HG02588 (cell line): ENCODE results near the gene EXOSC9.

Experiments
- ATAC-seq: cut with Tn5 transposase; IDR thresholded peaks from one replicate; pipeline ENCODE4 v1.9.1; 2021; ENCODE audit warnings: mild to moderate bottlenecking, moderate library complexity; ENCODE audit not compliant: unreplicated experiment

EXOSC9 gene

DNA sequence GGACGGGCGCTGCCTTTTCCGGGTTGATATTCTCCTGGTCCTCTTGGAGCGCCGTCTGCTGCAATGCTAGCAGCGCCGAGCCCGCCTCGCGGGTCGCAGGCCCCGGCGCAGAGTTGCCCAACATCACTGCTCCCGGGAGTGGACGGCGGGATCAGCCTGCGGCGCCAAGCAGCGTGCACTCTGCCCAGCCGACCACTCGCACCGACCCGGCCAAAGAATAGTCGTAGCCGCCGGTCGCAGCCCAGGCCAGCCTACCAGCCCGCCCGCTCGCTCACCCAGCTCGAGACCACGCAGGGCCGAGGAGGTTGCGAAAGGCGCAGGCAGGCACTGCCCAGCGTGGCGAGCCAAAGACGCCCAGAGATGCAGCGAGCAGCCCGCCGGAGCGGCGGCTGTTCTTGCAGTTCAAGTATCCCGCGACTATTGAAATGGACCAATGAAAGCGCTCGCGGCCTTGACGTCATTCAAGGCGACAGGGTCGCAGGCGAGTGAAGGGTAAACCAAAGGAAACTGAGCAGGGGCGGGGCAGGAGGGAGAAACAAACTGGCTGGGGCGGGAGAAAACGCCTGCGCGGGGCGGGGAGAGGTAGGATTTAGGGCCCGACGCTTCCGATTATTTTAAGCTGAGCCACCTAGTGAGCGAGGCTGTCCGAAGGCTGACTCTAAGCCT, 22.5 kb downstream of the EXOSC9 start, which contains the start of gene CCNA2:
CCNA2 (minus strand) TSS at position 379 of the 666 bp plus-strand sequence; CDS start at position 124, 255 bp downstream.
- ATAC-seq, result peak; percentile 94

DNA sequence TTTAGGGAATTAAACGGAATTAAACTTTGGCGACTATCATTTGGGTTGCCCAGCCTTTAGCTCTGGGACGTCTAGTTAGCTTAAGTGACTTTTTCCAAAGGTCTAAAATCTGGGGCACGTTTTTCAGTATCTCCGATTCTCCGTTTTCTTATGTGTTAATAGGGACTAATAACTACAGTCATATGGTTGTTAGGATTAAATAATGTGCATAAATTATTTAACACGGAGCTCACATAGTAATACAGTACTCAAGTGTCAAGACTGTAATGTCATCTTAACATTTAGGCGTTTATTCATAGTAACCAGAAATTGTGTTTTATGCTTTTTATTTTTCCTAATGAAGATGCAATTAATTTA, 23.0 kb downstream of the EXOSC9 start:
- ATAC-seq, result no peak

DNA sequence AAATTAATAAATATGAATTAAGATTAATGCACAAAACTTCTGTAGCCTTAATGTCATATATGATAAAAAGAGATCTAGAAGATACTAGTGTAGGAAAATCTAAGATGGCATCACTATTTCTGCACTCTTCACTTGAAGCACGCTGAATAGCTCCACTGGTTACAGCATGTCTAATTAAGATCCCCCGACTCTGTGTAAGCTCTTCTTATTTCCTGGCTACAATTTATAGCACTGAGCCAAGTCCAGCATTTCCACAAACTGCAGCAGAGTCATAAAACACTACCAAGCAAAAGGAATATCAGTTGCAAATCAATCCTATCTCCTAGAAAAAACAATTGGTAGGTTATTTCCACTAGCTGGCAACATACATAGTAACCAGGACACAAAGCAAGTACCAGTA, 23.8 kb downstream of the EXOSC9 start:
- ATAC-seq, result no peak

DNA sequence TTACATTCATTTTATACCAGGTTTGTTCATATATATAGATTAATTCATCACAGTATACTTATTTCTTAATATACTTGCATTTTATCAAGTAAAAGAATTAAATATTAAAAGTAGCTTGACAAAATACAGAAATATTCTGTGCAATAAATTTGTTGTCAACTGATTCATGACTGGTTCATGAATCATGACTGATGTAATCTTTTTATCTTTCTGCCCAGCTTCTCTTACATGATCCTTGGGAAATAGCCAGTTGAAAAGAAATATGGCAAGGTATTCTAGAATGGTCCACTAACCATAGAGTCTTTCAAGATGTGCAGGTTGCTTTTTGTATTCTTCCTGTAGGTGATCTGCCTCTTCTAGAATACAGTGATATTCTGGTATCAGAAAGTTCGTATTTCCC, 26.7 kb downstream of the EXOSC9 start:
- no peak for ATAC-seq

DNA sequence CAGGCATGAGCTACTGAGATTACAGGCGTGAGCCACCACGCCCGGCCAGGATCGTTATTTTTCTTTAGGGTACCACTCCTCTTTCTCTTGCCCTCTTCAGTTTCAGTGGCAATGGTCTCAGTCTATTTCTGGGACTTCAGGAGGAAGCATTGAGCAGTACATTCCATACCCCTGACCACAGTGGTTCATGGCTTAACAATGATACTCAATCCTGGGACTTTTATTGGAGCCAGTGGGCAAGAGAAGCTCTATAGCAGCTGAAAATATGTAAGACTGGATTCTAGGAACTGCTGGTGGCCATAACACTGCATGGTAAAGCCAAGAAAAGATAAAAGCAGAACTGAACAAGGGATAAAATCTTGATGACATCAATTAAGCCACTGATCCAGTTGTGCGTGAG, 28.4 kb downstream of the EXOSC9 start:
- ATAC-seq, result no peak

DNA sequence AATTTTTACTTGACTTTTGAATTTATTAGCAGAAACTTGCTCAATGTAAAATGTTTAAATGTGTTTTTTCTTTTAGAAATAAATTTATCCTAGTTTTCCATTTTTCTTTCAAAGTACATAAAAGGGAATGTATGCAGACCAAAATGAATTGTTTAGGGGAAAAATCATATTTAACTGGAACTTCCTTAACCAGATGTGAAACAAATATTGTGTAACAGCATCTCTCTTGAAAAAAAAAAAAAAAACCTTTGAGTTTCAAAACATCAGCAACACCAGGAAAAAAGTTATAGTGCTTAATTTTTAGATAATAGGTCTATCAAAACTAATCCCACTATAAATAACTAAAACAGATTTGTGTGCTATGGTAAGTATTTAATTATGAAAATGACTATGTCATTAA, 37.0 kb downstream of the EXOSC9 start:
- ATAC-seq, result no peak

DNA sequence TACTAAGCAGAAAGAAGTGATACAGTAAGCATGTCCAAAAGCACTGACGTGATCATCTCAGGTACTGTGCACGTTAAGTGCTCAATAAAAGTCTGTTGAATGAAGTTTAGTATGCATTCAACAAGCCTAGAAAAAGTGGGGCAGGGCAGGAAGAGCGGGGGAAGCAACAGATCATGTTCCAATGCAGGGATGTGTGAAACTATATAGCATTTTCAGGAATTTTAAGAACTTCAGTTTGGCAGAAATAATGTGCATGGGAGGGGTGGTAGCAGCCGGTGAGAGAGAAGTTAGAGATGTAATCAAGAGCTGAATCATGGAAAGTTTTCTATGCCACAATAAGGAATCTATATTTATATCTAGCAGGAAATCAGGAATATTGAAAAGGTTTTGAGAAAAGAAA, 41.7 kb downstream of the EXOSC9 start:
- no peak for ATAC-seq

DNA sequence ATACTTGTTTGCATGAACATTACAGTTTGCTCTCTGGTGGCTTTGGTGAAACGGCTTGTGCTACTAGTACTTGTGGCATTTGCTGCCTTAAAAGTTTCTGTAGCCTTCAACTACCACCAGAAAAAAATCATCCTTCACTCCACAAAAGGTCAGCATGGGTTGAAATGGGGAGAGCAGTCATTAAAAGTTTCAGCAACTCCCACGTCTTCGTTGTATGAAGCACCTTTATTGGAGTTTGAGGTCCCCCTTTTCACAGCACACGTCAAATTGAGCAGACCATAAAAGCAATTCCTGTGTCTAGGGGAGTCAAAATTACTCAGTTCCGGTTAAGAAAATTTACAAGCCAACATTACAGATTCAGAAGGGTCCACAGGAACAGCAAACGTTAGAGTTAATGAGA, 45.5 kb downstream of the EXOSC9 start:
- ATAC-seq, result no peak

DNA sequence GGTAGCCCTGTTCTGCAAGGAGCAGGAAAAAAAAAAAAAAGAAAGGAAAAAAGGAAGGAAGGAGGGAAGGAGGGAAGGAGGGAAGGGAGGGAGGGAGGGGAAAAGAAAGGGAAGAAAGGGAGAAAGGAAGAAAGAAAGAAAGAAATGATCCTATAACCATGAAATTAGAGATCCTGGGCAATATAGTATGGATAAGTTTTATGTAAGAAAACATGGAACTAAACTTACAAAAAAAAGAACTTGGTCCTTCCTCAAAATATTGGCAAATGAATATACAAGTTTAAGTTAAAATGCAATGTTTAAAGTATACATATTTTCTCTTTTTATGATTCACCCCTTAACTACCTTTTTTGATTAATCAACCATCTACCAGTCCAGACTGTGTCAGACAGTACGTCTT, 50.2 kb downstream of the EXOSC9 start:
- ATAC-seq, result no peak

DNA sequence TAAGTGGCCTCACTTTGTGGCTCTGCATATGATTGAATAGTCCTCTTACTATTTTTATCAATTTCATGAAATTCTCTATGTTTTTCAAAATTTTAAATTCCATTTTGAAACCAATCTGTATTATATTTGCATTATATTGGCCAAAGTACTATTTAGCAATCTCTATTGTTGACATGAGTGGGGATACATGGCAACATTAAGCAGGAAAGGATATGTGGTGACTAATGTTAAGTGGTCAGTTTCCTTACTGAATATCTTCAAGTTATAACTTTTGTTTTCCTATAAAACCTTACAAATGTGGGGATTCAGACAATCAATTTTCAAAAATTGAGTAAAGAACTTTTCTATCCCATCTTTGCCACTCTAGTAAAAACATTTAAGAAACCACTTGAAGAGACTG, 59.0 kb downstream of the EXOSC9 start:
- ATAC-seq, result no peak

DNA sequence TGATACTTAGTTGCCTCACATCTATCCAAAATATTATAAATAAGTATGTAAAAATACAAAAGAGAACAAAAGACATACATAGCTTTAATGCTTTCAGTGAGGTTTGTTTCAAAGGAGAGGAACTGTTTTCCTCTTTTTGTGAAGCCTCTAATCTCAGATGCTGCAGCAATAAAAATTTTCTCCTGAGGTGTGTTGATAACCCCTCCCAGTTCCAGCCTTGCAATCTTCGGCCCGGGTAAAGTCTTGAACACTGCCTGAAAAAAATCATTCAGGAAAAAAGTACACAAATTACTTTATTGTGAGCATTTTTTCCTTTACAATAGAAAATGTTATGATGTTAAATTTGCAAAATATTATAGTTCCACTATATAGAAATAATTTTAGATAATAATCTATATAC, 60.3 kb downstream of the EXOSC9 start:
- ATAC-seq, result no peak

DNA sequence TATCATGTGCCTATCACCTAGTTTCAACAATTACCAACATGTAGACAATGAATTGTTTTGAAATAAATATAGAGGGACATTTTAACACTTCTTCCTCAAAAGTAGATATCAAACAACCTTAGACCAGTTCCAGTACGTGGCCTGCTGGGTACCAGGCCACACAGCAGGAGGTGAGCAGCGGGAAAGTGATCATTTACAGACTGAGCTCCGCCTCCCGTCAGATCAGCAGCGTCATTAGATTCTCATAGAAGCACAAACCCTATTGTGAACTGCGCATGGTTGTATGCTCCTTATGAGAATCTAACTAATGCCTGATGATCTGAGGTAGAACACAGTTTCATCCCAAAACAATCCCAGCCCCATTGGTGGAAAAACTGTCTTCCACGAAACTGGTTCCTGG, 62.7 kb downstream of the EXOSC9 start:
- ATAC-seq, result no peak
